A549 treated with Hydrocortisone at 1 μM for 4 hours (cell line): Measurements from ENCODE around the gene GOLGA8J. TPM values are rescaled to one million over a fixed set of nuclear protein-coding genes. Genes with fewer than 3 reads are reported as not detected.

Experiments used
- total RNA-seq: library from RNA; stranded (reverse); fragments of 200-300 nt; extraction: Qiagen RNA extraction; gene quantifications from 5 replicates; pipeline ENCODE4 v1.2.3, GENCODE V29; 2022

Gene GOLGA8J
- total RNA-seq, result 0.16 TPM in 1 of 5 replicates, not detected in the others

GRCh38 chr15:30082655-30083054, at the start of gene GOLGA8J:
TSS of gene GOLGA8J (plus strand) at chr15:30082955. CDS start at chr15:30083053, 98 bp downstream.

GRCh38 chr15:30134751-30135150, 52.0 kb downstream of the GOLGA8J start, which contains the start of gene GOLGA8T:
TSS of gene GOLGA8T (plus strand) at chr15:30135051. CDS start at chr15:30135149, 98 bp downstream.

Other genes with a start within 250 kb of the GOLGA8J start
- gene GOLGA8T, start 52.1 kb downstream of the GOLGA8J start, total RNA-seq, result 0.91 to 1.7 TPM (median 1.6 TPM) in 5 replicates